ENCODE results near the gene LRRC61. TPM values are rescaled to one million over a fixed set of nuclear protein-coding genes. Genes with fewer than 3 reads are reported as not detected.

The LRRC61 gene
- total and polyA plus RNA-seq, 7 donors = 0.88 to 4.4 (median 3.3) TPM

DNA sequence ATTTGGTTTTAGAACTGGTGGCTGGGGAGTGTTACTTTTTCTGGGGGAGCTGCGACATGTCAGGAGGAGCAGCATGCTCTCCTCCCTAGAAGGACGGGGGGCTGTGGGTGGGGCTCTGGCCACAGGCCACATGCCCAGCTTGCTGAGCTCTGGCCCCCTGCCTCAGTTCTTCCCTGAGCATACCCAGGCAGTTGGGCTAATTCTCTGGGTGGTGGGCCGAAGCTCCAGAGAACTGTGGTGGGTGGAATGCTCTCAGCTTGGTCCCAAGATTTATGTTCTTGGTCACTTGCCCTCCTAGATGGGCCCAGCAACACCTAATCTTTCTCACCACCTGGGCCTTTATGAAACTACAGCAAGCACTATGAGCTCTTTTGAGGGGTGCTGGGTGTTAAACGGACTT lies 50.9 kb downstream of the LRRC61 start:
- TF ChIP-seq, protein P1, sequence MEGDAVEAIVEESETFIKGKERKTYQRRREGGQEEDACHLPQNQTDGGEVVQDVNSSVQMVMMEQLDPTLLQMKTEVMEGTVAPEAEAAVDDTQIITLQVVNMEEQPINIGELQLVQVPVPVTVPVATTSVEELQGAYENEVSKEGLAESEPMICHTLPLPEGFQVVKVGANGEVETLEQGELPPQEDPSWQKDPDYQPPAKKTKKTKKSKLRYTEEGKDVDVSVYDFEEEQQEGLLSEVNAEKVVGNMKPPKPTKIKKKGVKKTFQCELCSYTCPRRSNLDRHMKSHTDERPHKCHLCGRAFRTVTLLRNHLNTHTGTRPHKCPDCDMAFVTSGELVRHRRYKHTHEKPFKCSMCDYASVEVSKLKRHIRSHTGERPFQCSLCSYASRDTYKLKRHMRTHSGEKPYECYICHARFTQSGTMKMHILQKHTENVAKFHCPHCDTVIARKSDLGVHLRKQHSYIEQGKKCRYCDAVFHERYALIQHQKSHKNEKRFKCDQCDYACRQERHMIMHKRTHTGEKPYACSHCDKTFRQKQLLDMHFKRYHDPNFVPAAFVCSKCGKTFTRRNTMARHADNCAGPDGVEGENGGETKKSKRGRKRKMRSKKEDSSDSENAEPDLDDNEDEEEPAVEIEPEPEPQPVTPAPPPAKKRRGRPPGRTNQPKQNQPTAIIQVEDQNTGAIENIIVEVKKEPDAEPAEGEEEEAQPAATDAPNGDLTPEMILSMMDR (IDR thresholded peaks at IDR 0.05) = no peak
- Histone ChIP-seq H3K36me3 (ENCODE audit: insufficient read depth in 1 of 2, low read depth in 1 of 2) (peaks cover 0 to 51% of the 10 kb centered on the region in 2 donors), H3K27ac (peak overlapping the region; percentile 60), H3K4me3 (no peak overlapping the region), H3K27me3 (ENCODE audit: insufficient read depth in 3 of 3, low read length in 2 of 3) (no peaks in the 10 kb centered on the region), H3K4me1 (peaks cover 56% of the 10 kb centered on the region), H3K9me3 (no peaks in the 10 kb centered on the region)
- WGBS, 3 donors = 71 to 92% (median 72%) methylated on average over 4 of the region's 4 CpGs
- intact Hi-C loops (cut with DNase I) = no loop called here
- DNase-seq = no peak
- no peak for ATAC-seq

DNA sequence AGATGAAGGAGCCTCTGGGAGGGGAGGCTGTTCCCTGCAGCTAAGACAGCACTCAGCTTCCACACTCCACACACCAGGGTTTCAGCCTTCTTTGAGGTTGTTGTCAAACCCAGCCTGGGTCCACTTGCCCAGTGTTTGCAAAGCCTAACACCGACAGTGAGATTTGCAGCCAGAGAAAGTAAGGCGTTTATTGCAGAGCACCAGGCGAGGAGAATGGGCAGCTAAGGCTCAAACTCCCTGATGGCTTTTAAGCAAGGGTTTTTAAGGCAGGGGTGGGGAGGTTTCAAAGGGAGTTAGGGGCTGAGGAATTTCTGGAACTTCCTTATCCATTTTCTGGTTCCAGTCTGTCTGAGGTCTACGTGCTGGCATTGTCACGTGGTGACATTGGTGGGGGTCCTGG lies 51.3 kb downstream of the LRRC61 start:
- intact Hi-C loops (cut with DNase I) = no loop called here
- WGBS, 3 donors = 88 to 92% (median 90%) methylated on average over 5 of the region's 5 CpGs
- Histone ChIP-seq H3K4me1 (peaks cover 56% of the 10 kb centered on the region), H3K27me3 (ENCODE audit: insufficient read depth in 3 of 3, low read length in 2 of 3) (no peaks in the 10 kb centered on the region), H3K9me3 (no peaks in the 10 kb centered on the region), H3K36me3 (ENCODE audit: insufficient read depth in 1 of 2, low read depth in 1 of 2) (peaks cover 0 to 51% of the 10 kb centered on the region in 2 donors), H3K27ac (peak overlapping the region; percentile 60), H3K4me3 (no peak overlapping the region)
- DNase-seq (no peak), ATAC-seq (no peak)
- TF ChIP-seq, protein P1 (IDR thresholded peaks at IDR 0.05) = no peak

DNA sequence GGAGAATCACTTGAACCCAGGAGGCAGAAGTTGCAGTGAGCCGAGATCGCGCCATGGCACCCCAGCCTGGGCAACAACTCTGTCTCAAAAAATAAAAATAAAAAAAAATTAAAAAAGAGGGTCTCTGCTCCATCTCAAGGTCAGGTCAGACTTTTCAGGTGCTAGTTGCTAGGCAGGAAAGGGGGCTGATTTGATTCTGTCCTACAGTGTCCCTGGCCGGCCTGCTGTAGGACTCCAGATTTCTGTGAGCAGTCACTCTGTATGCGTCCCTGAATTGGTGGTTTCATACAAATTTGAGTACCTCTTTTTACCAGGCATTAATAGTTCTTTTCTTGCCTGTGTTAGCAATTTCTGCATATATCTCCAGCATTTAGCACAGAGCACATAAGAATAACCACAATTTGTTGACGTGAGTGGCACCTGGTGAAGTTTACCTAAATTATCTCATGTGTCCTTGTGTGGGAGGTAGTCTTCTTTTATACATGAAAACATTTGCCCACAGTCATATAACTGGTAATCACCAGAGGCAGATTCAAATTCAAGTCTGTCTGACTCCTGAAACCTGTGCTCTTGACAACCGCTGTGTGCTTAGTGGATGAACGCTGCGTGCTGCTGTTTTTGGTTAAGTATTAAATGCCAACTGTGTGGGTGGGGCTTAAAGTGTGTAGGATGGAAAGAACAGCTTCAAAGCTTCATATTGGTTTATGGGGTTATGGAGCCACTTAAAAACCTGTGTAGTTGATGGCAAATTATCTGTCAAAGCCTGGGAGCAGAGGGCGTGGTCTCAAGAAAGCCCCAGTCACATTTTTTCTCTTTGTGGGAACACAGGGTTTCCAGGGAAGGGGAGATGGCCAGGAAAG lies 52.7 kb downstream of the LRRC61 start:
- H3K4me1 ChIP-seq = peaks cover 43% of the 10 kb centered on the region
- no peak for DNase-seq
- ATAC-seq = no peak
- intact Hi-C loops (cut with DNase I) = no loop called here
- TF ChIP-seq, protein P1 (IDR thresholded peaks at IDR 0.05) = no peak
- H3K9me3 ChIP-seq = no peaks in the 10 kb centered on the region
- peaks cover 0 to 40% of the 10 kb centered on the region in 2 donors for H3K36me3 ChIP-seq (ENCODE audit: insufficient read depth in 1 of 2, low read depth in 1 of 2)
- no peaks in the 10 kb centered on the region for H3K27me3 ChIP-seq (ENCODE audit: insufficient read depth in 3 of 3, low read length in 2 of 3)
- peak overlapping the region; percentile 41 for H3K27ac ChIP-seq
- no peak overlapping the region for H3K4me3 ChIP-seq
- 69 to 79% (median 69%) methylated on average over 10 of the region's 10 CpGs for WGBS, 3 donors

DNA sequence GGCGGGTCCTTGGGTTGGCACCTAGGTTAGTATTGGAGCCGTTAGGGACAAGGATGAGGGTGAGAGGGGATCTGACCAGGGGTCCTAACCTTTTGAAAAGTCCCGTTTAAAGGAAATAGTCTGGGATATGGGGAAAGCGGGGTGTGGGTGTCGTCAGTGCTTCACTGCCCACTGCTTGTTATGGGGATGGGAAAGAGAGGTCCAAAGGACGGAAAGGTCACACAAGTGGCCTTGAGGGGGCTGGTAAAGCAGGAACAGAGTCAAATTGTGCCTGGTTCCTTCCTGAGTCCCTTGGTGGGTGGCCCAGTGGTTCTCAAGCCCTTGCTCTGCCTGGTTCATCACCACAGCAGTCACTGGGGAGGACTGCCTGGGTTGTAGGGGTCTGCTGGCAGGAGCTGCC lies 53.4 kb downstream of the LRRC61 start:
- ATAC-seq = no peak
- H3K4me3 ChIP-seq = no peak overlapping the region
- TF ChIP-seq, protein P1 (IDR thresholded peaks at IDR 0.05) = no peak
- H3K27ac ChIP-seq = peak overlapping the region; percentile 41
- H3K36me3 ChIP-seq (ENCODE audit: insufficient read depth in 1 of 2, low read depth in 1 of 2) = peaks cover 0 to 33% of the 10 kb centered on the region in 2 donors
- no peaks in the 10 kb centered on the region for H3K27me3 ChIP-seq (ENCODE audit: insufficient read depth in 3 of 3, low read length in 2 of 3)
- H3K9me3 ChIP-seq = no peaks in the 10 kb centered on the region
- intact Hi-C loops (cut with DNase I) = no loop called here
- DNase-seq = no peak
- peaks cover 37% of the 10 kb centered on the region for H3K4me1 ChIP-seq
- WGBS, 3 donors = 65 to 72% (median 66%) methylated on average over 6 of the region's 6 CpGs

Measured in psoas muscle (tissue), 8 donors.